GM21529 (cell line): ENCODE results near the gene DIP2B.

Source experiments
- ATAC-seq: cut with Tn5 transposase; IDR thresholded peaks from one replicate; pipeline ENCODE4 v1.9.1; 2021; ENCODE audit not compliant: unreplicated experiment

Gene DIP2B

DNA sequence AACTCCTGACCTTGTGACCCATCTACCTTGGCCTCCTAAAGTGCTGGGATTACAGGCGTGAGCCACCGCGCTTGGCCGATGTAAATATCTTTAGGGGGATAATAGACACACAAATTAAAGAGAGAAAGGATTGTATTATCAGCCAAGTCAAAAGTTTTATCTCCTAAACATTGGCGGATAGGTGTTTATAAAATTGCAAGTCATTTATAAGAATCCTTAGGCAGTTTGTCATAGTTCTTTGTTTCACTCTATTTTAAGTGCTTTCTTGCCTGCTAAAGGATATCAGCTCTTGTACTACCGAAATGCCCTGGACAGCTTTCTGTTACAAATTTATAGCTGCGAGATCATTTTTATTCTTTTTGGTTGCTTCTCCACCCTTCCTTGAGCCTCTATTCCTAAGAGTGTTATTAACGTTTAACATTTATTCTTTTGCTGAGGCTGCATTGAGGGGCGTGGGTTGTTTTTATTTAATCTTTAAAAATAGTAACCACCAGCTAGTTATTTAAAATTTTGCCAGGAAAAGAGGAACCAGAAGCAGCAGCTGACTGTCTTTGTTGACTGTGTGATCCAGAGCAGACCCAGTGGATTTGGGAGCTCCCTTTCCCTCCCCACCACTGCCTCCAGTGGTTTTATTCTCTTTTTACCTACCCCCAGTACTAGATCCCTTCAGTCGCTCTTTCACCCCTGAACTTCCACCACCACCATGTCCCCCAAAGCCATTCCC lies 106.4 kb downstream of the DIP2B start:
- ATAC-seq = no peak

- no peak for ATAC-seq
These were observed 108.1 kb downstream of the DIP2B start for GRCh38 chr12:50612882-50613281.

DNA sequence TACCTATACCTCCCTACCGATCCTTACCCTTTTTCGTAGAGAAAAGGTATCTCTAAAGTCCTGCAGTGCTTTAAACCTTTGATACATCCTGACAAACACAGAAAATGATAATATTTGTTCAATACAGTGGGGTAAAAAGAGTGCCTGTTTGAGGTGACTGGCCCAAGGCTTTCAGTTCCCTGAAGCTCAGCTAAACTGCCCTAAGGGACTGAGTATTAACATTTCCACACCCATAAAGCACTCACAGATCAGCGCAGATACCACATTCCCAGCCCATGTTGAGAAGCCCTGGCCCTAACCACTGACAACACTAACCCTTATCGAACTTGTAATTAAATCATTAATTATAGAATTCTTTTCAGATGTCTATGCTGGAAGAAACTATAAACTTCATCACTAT lies 108.7 kb downstream of the DIP2B start:
- no peak for ATAC-seq

- no peak for ATAC-seq
These were observed 109.5 kb downstream of the DIP2B start for GRCh38 chr12:50614167-50614759.

GRCh38 chr12:50615145-50615906 lies 110.5 kb downstream of the DIP2B start:
- ATAC-seq = no peak

GRCh38 chr12:50615907-50616296 lies 111.1 kb downstream of the DIP2B start:
- no peak for ATAC-seq

GRCh38 chr12:50617657-50618056 lies 112.9 kb downstream of the DIP2B start:
- no peak for ATAC-seq

GRCh38 chr12:50618864-50619609 lies 114.3 kb downstream of the DIP2B start:
- no peak for ATAC-seq

GRCh38 chr12:50619610-50619958 lies 114.8 kb downstream of the DIP2B start:
- no peak for ATAC-seq

DNA sequence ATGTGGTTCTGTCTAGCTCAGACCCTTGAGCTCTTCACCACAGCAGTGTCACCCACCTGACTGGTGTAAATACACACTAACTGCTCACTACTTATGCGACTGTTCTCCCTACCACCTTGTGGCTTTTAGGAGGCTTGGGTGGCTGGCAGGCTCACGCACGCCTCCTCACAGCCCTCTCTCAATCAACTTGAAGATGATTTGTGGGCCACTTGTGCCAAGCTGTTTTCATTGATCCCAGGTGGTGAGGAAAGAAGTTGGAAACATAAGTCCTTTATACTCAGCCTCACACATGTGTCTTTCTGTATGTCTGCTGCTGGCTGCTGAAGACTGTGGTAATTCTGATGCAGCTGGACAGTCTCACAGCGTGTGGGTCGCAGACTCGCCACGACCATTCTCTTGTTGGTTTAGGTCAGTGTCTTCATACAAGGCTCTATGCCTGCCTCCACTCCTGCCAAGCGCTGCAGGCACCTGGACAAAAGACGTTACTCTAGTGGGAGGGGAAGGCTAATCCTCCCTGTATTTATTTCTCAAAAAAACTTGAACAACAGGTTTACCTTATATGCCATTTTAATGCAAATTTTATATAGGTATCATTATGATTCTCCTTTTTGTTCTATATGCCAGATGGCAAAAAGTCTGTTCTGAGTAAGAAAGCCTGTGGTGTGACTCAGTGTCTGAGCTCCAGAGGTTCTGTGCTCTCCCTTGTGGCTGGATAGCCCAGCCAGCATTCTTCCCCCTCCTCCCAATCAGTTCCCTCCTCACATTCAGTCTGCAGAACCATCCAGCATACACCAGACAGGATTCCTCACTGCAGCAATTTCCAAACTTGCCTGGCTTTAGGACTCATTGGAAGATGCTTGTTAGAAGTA lies 115.6 kb downstream of the DIP2B start:
- no peak for ATAC-seq

- ATAC-seq = no peak
These were observed 116.2 kb downstream of the DIP2B start for GRCh38 chr12:50620978-50621360.

DNA sequence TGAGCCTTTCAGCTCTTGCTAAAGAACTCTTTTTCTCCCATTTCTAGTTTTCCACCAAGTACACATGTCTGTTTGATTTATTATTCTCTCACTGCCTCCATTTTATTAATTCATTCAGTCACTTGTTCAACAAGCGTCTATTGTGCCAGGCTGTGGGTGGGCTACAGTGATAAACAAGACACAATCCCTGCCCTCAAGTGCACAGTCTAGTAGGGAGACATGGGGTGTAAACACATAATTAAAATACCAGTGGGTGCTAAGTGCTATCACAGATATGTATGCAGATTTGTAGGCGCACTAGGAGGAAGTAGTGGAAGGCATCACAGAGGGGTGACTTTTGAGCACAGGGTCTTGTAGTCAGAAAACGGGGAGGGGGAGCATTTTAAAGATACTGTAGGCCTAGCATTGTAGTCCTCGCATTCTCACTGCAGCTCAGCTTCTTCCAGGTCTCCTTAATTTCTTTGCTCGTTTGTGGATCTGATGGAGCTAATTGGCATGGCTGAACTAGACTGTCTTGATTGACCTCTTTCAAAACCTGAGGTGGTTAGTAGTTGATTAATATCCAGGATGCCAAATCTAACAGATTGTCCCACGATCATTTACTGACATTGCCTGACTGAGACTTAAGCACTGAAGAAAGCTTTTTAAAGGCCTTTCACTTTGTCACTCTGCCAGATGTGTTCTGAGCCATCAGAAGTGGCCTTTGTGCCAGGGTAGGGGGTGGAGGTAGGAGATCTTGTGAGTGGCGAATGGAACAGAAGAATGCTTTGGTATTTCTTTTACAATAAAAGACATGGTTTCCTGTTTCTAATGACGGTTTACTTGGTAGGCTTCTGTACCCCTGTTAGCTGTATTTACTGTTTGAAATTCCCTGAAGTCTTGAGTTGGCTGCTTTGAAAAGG lies 116.9 kb downstream of the DIP2B start:
- ATAC-seq = no peak

DNA sequence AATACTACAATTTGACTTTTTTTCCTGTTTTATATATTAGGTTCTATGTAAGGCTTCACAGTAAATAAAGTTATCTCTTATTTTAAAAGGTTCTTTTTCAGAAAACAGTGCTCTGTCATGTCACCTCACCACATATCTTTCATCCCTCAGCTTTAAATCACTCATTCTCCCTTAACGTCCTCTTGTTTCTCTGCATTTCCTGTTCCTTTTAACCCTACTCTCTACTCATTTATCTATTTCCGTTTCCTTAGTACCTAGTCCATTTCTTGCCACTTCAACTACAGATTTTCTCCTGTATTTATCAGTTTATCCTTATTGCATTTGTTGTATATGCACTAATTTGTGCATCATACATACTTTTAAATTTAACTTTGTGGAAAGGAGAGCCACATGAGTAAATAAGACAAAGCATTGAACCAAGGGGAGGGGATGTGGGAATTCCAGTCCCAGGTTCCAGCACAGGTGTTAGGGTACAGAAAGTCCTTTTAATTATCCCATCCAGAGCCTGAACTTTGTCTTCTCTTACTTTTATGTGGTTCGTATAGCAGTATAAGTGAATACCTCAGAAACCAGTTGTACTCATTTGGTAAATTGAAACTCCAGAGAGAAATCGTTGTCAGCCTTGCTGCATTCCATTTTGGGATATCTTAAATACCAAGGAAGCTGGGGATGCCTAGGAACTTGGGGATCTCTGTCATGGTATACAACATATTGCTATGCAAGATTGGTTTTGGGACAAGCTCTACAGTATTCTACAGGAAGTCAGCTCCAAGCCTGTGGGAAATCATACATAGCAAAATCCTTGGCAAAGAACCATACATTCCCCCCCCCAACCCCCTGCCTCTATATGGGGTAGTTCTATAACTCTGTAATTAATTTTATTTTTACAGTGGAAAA lies 120.5 kb downstream of the DIP2B start:
- ATAC-seq = no peak

- ATAC-seq = no peak
These were observed 121.2 kb downstream of the DIP2B start for GRCh38 chr12:50626026-50626425.

GRCh38 chr12:50627491-50627890 lies 122.7 kb downstream of the DIP2B start:
- no peak for ATAC-seq

GRCh38 chr12:50628394-50628793 lies 123.6 kb downstream of the DIP2B start:
- no peak for ATAC-seq

DNA sequence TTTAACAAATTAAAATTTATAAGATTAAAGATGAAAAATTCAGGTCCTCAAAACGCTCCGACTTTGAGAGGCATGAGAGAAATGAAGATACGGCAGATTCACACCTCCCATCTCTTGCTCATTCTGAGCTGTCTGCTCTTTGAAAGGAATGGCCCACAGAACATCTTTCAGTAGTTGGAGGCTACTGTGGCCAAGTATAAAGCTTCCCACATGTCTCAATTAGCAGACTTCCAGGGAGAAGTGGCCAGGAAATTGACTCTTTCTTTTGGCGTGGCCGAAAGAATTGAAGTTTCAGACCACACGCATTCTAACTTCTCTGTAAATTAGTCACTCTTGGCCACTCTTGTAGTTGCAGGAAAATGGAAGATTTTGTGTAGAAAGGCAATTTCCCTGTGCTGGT lies 129.2 kb downstream of the DIP2B start:
- ATAC-seq = no peak

- ATAC-seq = no peak
These were observed 129.6 kb downstream of the DIP2B start for GRCh38 chr12:50634379-50634778.

DNA sequence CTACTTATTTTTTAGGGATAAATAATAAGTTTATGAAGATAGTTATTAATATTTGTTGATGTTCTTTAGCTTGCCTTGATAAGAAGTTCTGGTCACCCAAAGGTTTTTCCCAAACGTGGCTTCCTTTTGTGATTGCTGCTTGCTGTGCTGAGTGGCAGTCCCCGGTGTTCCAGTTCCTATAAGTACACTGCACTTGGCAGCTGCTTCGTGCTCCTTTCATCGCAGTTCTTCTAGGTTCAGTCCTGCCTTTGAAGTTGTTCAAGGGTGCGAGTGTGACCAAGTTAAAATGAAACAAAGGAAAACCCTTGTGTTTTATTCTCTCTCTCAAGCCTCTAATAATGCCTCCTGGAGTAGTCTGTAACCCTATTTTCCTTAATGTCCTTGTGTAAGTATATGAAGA lies 130.6 kb downstream of the DIP2B start:
- no peak for ATAC-seq
